ENCODE data around the gene ZNF566. TPM values are rescaled to one million over a fixed set of nuclear protein-coding genes. Genes with fewer than 3 reads are reported as not detected.
"Not testable (repeated sequence)": the region's sequence is repeated elsewhere in the genome, so short reads cannot be mapped to it uniquely, and the experiment has no call there.

The ZNF566 gene
- total RNA-seq = 9.4 and 12.6 TPM in 2 replicates

DNA sequence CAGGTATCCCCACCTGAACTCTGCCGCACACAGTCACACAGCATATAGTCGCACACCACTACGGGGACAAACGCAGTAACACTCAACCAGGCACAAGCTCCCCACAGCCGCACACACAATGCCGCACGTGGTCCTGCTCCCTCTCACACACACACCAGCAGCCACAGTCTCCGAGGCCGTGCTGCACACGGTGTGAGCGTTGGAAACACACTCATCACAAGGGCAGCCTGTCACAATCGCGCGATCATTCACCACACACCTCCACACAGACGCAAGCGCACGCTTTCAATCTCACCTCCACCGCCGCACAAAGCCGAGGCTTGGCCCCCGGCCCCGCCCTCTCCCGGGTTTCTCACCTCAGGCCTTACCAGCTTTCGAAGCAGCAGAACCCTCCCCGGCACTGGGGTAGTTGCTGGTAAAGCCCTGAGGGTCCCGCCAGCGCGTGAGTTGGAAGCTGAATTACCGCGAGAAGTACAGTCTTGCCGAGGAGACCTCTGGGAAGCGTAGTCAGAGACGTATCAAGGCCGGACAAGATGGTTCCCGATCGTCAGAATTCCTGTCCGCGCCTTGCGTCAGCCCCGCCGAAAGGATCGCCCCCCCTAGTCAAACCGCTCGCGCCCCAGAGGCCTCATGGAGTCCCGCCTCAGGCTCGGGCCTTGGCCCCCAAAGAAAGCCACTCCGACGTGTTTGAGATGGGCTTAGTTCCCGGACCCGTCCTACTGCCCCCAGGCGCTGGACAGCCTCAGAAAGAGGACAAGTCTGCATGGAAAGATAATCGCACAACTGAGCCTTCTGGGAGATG, at the start of gene ZNF566:
ZNF566 (minus strand) TSS at position 444 of the 802 bp plus-strand sequence. CDS start 13,004 bp downstream, outside the sequence.
- peak; percentile 98 for DNase-seq

DNA sequence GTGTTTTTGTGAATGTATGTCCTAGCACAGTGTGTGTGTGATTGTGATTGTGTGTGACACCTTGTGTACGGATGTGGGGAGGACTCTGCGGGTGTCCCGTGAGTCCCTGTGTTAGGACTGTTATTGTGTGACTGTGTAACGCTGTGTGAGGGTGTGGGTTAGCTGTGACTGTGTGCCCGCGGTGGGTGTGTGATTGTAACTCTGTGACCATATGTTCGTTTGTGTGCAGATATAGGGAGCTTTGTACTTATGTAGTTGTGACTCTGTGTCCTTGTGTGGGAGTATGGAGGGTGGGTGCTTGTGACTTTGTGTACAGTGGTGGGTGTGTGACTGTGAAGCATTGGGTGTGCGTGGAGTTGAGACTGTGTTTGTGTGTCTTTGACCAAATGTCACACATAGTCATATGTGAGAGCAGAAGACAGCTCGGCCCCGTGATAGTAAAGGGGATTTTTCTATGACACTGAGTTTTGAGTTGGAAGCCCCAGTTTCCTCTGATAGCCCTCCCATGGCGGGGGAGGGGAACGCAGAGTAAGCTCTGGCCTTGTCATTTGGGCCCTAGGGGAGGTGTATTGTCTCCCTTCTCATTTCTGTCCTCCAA, 39.7 kb upstream of the ZNF566 start:
- no peak for DNase-seq

DNA sequence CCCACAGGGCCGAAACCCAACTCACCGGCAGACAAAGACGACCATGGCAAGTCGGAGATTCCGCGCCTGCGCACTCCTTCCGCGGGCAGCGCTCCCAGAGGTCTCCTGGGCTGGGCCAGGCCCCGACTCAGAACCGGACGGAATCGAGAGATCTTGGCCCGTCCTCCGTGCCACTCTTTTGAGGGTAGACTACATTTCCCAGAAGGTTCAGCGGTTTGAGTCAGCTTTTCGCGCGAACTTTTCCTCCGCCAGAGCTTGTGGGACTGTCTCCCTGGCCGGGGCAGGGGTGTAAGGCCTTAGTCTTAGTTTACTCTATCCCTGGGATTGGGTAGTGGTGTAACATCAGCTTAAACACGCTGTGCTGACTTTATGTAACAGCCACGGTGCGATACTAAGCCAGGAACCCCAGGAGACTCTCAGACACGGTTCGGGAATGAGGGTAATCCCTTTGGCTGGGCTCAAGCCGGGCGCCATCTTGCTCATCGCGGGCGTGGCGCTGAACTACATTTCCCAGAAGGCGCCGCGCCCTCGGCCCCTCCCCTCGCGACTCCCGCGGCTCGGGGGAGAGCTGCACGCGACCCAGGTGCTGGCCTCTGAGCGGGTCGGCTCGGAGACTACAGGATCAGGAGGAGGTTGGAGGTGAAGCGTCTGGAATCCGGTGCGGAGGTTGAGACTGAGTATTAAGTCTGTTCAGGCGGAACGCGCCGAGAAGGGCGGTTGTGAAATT, 39.0 kb upstream of the ZNF566 start, which contains the start of gene ZNF260:
ZNF260 (minus strand) TSS at position 78 of the 727 bp plus-strand sequence. CDS start 13,033 bp downstream, outside the sequence.
- peak; percentile 99 for DNase-seq

DNA sequence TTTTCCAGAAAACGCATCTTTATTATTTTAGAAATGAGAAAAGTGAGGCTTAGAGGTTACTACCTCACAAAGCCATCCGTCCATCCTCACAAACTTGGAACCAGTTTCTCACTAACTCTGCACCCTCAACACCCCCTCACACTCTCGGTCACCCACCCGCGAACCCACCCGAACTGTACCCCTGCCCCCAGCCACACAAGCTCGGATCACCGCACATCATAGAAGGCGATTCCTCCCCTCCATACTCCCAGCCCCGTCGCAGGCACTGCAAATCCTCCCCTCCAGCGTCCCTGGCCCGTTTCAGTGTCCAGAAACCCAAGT, 38.5 kb upstream of the ZNF566 start:
- DNase-seq = no peak

DNA sequence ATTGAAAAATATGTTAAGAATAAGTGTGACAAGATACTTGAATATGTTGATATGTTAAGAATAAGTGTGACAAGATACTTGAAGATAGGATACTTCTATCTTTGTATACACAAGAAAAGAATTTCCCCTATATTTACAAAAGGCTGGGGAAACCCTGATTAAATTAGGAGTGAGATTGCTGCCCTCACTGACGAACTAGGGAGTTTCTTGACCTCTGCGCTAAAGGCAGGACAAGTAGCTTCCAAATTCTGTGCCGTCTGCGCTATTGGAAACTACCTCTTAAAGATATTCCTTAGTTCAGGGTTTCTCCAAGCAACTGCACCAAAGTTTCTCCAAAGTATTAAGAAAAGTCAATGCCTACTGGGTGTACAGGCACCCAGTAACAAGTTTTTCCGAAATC, 38.0 kb upstream of the ZNF566 start:
- DNase-seq = peak; percentile 15

DNA sequence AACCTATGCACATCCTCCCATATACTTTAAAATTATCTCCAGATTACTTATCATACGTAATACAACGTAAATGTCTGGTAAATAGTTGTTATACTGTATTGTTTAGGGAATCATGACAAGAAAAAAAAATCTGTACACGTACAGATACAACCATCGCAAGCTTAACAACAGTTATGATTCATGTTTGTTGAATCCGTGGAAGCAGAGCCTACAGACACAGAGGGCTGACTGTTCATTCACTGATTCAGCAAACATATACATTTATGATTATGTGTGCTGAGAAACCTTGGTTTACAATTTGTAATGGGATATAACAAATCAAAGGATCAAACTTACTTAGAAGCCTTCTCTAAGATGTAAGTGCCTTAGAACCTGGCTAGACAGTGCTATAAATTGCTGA, 37.2 kb upstream of the ZNF566 start:
- DNase-seq = no peak

DNA sequence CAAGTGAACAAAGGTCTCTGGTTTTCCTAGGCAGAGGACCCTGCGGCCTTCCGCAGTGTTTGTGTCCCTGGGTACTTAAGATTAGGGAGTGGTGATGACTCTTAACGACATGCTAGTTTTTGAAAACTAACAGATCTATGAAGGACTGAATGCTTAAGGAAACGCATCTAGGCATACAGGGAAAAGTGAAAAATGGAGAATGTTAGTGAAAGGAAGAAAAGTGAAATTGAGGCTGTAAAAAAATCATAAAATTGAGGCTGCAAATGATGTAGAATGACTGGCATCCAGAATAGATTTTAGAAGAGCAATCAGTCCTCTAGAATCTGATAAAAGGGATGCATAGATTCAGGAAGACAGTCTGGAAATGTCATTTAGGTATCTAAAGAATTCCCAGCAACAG, 35.3 kb upstream of the ZNF566 start:
- DNase-seq = no peak

DNA sequence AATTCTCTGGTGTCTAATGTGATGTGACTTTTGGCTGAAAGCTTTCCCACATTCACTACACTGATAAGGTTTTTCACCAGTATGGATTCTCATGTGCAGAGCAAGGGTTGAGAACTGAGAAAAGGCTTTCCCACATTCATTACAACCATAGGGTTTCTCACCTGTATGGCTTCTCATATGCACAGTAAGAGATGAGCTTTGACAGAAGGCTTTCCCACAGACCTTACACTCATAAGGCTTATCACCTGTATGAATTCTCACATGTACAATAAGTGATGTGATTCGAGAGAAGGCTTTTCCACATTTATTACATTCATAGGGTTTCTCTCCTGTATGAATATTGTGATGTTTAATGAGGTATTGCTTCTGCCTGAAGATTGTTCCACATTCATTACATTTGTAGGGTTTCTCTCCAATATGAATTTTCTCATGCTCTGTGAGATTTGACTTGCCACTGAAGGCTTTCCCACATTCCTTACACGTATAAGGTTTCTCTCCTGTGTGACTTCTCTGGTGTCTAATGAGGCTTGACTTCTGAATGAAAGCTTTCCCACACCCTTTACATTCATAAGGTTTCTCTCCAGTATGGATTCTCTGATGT, 24.8 kb upstream of the ZNF566 start:
- DNase-seq = no peak

DNA sequence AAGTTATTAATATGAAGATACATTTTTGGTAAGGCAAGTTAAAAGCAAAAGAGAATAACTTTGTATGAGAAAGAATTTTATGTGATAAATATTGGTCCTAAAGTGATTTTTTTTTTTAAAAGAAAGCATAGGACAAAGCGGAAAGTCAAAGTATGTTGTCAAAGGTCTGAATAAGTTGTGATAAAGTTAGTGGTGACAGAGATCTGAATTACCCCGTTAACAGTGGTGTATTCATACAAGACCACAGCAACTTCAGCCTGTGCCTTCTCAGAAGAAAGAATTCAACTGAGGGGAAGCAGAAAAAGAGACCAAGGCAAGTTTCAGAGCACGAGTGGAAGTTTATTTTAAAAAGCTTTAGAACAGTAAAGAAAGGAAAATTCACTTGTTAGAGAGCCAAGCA, 19.0 kb upstream of the ZNF566 start:
- no peak for DNase-seq

DNA sequence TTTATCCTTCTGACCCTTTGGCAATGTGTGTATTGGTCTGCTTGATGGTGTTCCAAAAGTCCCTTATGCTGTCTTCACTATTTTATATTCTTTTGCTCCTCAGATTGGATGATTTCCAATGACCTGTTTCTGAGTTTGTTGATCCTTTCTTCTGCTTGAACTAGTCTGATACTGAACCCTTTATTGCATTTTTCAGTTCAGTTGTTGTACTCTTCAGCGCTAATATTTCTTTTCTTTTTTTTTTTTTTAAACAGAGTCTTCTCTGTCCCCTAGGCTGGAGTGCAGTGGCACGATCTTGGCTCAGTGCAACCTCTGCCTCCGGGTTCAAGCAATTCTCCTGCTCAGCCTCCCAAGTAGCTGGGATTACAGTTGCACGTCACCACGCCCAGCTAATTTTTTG, 12.6 kb upstream of the ZNF566 start:
- DNase-seq = no peak

DNA sequence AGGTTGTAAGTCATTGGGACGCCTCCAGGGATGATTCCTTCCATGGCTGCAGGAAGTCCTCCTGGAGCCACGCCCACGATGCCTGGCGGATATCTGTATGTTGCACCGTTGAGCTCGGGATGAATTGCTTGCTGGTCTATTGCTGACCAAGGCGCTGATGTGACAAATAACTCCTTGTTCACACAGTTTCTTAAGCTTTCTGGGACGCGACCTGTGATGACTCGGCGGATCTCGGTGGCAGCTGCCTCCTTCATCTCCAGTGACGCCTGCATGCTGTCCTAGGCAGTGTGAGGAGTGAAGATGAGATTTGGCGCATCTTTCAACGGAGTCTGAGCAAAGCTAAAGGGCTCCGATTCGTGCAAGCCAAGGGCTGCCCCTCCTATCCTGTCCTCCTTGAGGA, 7.6 kb upstream of the ZNF566 start:
- DNase-seq = no peak

DNA sequence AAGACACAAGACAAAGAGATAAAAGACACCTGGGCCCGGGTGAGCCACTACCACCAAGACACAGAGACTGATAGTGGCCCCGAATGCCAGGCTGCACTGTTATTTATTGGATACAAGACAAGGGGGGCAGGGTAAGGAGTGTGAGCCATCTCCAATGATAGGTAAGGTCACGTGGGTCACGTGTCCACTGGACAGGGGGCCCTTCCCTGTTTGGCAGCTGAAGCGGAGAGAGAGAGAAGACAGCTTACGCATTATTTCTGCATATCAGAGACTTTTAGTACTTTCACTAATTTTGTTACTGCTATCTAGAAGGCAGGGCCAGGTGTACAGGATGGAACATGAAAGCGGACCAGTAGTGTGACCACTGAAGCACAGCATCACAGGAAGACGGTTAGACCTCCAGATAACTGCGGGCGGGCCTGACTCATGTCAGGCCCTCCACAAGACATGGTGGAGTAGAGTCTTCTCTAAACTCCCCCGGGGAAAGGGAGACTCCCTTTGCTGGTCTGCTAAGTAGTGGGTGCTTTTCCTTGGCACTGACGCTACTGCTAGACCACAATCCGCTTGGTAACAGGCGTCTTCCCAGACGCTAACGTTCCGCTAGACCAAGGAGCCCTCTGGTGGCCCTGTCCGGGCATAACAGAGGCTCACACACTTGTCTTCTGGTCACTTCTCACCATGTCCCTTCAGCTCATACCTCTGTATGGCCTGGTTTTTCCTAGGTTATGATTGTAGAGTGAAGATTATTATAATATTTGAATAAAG, 3.5 kb upstream of the ZNF566 start:
- peak; percentile 80 for DNase-seq

DNA sequence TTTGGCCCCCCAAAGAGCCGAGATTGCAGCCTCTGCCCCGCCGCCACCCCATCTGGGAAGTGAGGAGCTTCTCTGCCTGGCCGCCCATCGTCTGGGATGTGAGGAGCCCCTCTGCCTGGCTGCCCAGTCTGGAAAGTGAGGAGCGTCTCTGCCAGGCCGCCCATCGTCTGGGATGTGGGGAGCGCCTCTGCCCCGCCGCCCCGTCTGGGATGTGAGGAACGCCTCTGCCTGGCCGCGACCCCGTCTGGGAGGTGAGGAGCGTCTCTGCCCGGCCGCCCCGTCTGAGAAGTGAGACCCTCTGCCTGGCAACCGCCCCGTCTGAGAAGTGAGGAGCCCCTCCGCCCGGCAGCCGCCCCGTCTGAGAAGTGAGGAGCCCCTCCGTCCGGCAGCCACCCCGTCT, 1.5 kb upstream of the ZNF566 start:
- not testable (repeated sequence) for DNase-seq

DNA sequence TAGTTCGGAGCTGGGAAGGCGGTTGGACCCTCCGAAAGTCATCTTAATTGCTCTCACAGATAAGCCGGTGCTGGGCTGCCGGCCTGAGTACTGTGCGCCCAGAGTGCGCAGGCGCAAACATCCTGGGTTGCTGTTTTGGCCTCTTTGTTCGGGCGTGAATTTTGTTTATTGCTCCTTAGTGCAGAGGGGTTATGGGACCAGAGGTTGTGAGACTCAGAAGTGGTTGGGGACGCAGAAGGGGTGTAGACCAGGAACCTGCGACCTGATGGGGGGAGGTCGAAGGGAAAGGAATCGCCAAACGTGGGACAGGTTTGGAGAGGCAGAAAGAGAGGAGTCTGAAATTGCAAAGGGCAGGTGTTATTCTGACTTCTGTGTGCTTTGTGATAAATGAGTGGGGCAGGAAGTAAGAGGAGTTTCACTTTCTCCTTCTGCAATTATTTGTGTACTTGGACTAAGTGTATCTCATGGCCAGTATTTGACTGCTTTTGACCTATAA, 607 bp upstream of the ZNF566 start:
- DNase-seq = peak; percentile 96

DNA sequence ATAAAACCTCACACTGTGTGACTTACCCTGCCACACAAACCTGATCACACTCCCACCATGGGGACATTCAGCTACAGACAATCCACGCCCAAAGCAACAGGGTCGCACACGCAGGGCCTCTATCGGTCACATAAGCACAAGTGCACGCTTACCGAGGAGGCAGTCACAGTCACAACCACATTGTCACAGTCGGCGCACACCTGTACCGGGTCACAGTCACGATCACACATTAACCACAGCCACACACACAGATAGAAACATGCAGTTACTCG, 579 bp downstream of the ZNF566 start:
- DNase-seq = peak; percentile 32

DNA sequence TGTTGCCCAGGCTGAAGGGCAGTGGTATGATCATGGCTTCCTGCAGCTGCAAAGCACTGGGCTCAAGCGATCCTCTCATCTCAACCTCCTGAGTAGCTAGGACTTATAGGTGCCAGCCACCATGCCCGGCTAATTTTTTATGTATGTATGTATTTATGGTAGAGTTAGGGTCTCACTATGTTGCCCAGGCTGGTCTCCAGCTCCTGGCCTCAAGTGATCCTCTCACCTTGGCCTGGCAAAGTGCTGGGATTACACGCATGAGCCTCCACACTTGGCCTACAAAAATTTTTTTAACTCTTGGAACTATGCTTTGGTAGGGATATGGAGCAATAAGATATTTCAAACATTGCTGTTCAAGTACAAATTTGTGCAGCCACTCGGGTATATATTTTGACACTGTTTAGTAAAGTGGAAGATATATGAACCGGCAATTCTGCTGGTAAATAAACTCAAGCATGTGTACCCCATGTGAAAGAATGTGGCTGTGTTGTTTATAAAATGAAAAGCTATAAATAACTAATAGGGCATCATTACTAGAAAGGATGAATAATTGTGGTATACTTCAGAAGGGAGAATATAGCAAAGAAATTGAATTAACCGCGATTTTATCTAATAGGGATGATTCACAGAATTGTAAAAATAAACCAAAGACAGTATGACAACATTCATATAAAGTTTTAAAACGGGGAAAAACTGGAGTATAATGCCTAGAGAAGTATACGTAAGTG, 1.1 kb downstream of the ZNF566 start:
- peak; percentile 2 for DNase-seq

DNA sequence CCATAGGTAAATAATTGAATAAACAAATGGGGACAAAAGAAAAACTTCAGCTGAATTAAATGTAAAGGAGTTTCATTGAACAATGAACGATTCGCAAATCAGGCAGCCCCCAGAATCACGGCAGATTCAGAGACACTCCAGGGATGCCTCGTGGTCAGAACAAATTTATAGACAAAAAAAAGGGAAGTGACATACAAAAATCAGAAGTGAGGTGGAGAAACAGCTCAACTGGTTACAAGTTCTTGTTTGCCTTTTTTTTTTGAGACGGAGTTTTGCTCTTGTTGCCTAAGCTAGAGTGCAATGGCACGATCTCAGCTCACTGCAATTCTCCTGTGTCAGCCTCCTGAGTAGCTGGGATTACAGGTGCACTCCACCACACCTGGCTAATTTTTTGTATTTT, 5.7 kb downstream of the ZNF566 start:
- no peak for DNase-seq

DNA sequence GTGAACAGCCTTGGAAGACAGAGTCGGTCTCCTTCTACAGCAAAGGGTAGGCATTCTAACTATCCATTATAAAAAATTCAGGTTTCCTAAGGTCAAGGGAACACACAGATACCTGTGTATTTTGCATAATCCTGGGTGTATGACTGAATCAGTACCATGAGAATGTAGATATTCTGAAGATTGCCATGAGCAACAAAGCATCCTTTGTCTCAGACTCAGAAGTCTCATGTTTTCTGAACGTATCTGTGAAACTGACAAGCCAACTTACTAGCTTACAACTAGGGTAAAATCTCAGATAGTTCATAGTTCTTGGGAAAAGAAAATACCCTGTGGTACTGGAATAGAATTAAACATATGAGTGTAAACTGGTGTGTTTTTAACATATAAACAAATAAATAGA, 6.5 kb downstream of the ZNF566 start:
- no peak for DNase-seq

DNA sequence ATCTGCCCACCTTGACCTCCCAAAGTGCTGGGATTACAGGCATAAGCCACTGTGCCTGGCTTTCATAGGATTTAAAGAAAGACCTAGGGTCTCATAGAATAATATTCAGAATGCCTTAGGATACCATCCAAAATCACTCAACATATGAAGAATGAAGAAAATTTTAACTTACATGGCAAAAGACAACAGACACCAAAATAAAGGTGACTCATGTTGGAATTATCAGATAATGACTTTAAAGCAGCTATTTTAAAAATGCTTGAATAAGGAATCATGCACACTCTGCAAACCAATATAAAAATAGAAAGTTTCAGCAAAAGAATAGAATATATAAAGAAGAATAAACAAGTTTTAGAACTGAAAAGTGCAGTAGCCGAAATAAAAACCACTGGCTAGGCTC, 29.3 kb downstream of the ZNF566 start:
- no peak for DNase-seq

DNA sequence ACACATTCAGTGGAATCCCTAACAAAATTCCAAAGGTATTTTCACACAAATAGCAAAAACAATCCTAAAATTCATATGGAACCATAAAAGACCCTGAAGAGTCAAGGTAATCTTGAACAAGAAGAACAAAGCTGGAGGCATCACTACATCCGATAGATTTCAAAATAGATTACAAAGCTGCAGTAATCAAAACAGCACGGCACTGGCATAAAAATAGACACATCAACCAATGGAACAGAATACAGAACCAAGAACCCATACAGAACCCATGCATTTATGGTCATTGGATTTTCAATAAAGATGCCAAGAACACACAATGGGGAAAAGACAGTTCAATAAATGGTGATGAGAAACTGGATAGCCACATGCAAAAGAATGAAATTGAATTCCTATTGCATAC, 32.5 kb downstream of the ZNF566 start:
- DNase-seq = no peak

DNA sequence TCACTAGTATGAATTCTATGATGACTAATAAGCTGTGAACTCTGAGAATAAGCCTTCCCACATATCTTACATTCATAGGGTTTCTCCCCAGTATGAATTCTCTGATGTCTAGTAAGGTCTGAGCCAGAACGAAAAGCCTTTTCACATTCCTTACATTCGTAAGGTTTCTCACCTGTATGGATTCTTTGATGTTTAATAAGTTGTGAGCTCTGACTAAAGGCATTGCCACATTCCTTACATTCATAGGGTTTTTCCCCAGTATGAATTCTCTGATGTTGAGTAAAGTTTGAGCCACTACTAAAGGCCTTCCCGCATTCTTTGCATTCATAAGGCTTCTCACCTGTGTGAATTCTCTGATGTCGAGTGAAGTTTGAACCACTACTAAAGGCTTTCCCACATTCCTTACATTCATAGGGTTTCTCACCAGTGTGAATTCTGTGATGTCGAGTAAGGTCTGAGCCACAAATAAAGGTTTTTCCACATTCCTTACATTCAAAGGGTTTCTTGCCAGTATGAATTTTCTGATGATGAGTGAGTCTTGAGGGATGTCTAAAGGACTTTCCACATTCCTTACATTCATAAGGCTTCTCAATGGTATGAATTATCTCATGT, 40.2 kb downstream of the ZNF566 start:
- no peak for DNase-seq

DNA sequence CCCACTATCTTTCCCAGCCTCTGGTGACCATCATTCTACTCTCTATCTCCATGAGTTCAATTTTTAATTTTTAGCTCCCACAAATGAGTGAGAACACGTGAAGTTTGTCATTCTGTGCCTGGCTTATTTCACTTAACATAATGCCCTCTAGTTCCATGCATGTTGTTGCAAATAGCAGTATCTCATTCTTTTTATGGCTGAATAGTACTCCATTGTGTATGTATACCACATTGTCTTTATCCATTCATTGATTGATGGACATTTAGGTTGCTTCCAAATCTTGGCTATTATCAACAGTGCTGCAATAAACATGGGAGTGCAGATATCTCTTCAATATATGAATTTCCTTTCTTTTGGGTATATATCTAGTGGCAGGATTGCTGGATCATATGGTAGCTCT, 48.0 kb downstream of the ZNF566 start:
- DNase-seq = no peak

Data from dermis blood vessel endothelial cell (primary cell).